GM20431 (cell line): ENCODE results near the gene CHST3.

ENCODE experiments used
- in situ Hi-C: fragments of 300-500 bp; cut with MseI, MboI; formaldehyde crosslinking; loops from one replicate; pipeline ENCODE4 v1.15.0; 2020; ENCODE audit warnings: low sequenced_read_pairs; ENCODE audit not compliant: unreplicated experiment

The CHST3 gene

DNA sequence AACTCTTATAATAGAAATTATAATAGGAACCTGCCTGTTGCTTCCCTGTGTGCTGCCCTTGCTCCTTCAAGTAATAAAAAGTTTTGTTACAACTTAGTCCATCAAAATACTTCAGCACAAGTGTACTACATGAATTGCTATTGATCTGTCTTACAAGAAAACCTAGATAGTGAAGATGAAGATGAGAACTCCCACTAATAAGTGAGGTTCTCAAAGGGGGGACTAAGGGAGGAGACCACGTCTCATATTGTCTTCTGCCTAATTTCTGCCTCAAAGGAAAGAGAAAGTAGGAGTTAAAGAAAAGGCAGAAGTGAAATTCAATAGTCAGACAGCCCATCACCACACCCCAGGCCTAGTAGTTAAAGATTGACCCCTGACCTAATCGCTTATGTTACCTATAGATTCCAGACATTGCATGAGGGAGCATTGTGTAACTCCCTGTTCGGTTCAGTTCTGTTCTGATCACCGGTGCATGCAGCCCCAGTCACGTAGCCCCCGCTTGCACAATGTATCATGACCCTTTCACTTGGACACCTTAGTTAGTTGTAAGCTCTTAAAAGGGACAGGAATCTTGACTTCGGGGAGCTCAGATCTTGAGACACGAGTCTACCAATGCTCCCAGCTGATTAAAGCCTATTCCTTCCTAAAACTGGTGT is 18.2 kb upstream of the CHST3 start:
- in situ Hi-C loops: loop anchor here (10.0 kb wide), 1 partner anchor 99 kb away; no protein-coding TSS in a partner anchor

DNA sequence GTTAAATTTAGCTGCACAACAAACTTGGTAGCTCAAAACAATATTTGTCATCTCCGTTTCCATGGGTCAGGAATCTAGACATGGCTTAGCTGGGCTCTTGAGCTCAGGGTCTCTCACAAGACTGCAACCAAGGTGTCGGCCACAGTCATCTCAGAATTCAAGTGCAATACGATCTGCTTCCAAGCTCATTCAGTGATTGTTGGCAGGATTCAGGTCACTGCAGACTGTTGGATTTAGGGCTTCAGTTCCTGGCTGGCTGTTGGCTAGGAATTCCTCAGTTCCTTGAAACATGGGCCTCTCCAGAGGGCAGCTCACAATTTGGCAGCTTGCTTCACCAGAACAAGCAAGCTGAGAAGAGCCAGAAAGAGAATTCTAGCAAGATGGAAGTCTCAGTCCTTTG is 17.5 kb upstream of the CHST3 start:
- in situ Hi-C loops: loop anchor here (10.0 kb wide), 1 partner anchor 98 kb away; no protein-coding TSS in a partner anchor

DNA sequence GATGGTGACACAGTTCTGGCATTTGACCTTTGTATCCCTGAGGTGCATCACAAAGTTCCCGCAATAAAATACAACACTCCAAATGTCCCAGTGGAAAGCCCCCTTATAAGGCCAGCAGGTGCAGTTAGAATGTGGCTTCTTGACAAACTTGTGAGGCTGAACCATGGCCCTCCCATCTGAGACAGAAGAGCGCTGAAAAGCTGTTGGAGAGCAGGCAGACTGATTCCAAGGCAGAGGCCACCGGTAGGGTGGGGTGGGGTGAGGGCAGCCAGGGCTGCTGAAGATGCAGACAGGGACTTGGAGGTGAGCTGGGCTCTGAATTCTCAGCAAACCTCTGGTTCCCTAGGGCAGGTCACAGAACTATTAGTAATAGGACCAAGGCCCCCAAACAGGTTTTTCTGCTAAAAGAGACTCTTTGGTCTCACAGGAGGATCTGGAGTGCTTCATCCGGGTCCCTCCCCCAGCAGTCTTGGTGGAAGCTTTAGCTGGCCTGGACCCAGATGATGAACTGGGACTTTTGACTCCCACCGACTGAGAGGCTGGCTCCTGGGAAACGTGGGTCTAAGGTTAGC is 15.6 kb upstream of the CHST3 start:
- in situ Hi-C loops: loop anchor here (10.0 kb wide), 1 partner anchor 96 kb away; no protein-coding TSS in a partner anchor

DNA sequence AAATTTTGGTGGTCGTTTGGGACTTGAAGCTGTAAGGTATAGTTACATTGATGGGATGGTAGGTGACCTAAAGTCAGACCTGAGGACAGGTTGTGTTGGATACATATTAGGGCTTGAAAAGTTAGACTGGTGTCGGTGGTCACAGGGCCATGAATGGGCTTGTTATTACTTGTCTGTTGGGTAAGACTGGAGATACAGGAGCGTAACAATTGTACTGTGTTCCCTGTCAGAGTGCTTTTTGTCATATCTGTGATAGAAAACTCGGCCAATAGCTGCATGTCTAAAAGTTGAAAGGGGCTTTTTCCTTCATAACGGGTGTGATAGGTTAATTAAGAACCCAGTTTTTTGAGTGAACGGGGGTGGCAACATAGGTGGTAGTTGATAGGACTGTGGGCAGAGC is 13.5 kb upstream of the CHST3 start:
- in situ Hi-C loops: loop anchor here (25.0 kb wide), 1 partner anchor 387 kb away; no protein-coding TSS in a partner anchor

DNA sequence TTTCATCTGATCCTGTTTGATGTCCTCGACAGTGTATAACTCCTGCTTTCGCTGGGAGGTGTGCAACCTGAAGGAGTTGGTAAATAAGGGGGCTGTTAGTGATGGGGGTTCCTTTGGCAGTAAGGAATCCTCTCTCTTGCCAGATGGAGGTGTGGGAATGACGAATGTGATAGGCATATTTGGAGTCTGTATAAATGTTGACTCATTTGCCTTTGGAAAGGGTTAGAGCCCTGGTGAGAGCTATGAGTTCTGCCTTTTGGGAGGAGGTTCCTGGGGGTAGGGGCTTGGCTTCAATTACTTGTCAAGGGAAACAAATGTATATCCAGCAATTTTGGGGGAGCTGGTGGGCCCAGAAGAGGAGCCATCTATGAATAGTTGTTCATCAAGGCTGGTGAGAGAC is 11.4 kb upstream of the CHST3 start:
- in situ Hi-C loops: loop anchor here (25.0 kb wide), 1 partner anchor 385 kb away; no protein-coding TSS in a partner anchor

DNA sequence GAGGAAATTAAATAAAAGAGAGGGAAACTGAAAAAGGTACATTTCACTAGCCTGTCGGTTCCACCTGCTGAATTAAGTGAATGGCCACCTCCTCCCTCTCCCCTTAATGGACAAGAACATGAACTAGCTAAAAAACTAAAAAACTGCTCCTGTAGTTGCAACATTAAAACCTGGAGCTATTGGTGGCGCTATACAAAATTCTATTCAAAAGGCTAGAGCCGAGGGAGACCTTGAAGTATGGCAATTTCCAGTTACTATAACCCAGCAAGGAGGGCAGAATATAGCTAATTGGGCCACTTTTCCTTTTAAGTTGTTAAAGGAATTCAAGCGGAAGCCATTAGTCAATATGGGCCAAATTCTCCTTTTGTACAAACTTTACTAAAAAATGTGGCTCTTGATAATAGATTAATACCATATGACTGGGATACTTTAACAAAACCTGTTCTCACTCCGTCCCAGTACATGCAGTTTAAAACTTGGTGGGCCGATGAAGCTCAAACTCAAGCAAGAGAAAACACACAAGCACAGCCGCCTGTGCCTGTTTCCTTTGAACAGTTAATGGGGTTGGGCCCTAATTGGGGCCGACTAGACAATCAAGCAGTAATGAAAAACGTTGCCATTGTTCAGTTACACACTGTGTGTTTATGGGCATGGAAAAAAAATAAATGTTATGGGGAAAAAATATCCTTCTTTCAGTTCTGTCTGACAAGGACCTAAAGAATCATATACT is 6.5 kb upstream of the CHST3 start:
- in situ Hi-C loops: loop anchor here (25.0 kb wide), 1 partner anchor 380 kb away; no protein-coding TSS in a partner anchor

DNA sequence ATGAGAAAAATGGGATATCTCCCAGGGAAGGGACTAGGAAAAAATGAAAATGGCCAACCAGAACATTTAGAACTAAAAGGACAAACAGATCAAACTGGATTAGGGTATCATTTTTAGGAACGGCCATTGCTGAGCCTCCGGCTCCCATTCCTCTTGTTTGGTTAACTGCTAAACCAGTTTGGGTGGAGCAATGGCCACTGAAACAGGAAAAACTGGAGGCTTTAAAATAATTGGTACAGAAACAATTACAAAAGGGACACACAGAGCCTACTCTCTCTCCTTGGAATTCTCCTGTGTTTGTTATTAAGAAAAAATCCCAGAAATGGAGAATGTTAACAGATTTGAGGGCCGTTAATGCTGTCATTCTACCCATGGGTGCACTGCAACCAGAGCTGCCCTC is 4.7 kb upstream of the CHST3 start:
- in situ Hi-C loops: loop anchor here (25.0 kb wide), 1 partner anchor 378 kb away; no protein-coding TSS in a partner anchor

DNA sequence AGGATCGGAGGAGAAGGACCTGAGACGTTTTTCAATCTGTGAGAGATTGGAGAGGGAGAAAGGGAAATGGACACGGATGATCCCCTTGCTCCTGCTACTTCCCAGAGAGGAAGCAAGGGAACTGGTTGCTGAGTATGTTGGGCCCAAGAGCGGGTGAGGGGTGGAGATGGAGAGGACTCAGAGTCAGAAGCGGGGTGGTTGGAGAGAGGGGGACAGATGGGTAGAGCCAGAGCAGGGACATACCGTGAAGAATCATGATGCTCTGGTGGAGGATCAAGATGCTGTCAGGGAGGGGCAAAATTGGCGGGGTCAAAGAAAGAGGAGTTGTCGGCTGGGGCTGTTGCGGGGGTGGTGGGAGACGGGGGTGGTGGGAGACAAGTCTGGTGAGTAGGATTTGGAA is 2.4 kb upstream of the CHST3 start:
- in situ Hi-C loops: loop anchor here (25.0 kb wide), 1 partner anchor 375 kb away; no protein-coding TSS in a partner anchor

DNA sequence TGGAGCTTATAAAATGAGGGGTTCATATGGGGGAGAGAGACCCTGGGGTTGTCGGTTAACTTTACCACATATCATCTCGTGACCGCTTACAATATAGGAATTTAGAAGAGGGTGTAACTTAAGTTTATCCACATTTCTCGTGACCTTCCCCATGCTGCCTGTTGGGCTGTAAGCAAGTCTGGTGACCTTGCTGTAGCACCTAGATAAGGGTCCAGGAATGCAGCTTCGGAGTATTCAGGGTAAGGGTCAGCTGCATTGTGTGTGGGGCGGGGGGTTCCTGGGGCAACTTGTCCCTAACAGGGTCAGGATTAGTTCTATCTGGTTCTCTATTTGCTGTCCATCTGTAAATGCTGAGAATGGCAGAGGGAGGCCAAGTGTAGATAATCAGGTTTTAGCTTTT is 1.3 kb upstream of the CHST3 start:
- in situ Hi-C loops: loop anchor here (25.0 kb wide), 1 partner anchor 374 kb away; no protein-coding TSS in a partner anchor

DNA sequence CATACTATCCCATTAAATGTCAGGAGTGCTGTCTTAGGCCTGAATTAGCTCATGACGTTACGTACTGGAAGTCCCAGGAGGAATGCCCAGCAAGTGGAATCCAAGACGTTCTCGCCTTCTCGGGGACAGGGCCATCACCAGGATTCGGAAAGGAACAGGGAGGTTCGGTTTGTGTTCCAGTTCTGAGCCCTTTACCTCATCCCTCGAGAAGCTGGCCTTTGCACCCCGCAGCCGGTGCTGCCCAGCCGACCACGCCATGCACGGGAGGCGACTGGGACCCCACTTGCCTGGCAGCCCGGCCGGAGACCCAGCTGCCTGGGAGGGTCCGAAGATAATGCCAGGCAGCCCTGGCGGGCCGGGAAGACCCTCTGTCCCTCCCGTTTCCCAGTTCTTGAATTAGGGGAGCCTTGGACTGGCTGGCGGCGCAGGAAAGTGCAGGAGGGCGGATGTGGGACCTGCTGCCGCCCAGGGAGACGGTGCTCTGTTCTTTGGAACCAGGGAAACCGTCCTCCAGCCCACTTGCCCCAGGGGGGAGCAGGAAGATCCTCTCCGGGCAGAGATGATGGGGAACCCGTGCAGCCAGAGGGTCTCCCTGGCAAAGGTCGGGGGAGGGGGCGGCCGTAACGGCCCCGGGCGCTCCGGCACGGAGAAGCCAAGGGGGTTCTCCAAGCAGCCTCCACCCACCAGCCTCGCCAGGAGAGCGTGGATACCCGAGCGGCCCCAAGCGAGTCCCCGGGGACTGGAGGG is 671 bp upstream of the CHST3 start:
- in situ Hi-C loops: loop anchor here (25.0 kb wide), 1 partner anchor 374 kb away; no protein-coding TSS in a partner anchor

DNA sequence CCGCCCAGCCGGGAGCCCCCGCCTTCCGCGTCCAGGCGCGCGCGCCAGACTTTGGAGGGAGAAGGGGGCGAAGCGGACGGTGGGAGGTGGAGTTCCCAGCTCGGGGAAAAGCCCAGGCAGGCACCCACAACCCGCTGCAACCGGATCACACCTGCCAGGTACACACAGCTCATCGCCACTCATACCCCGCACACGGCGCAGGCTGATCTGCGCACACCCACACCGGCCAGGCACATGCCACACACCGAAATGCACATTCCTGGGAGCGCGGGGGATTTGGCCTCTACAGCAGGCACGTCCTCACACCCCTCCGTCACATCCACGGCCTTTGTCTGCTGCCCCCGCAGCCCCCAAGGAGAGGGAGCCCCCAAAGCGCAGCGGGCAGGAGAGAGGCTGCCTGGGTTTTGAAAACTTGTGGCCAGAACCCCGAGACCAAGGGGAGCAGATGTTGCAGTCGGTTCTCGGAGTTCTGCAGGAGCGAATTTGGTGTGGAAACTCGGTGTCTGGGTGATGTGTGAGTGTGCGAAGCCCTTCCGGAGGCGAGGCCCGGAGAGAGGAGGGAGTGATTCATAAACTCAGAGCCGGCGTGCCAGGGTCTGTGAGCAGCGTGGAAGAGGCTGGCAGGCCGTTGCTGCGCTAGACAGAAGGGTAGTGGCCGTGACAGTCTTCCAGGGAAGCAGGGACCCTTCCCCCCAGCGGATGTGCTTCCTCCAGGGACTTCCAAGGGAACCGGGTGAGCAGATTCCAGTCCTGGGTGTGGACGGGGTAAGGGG is 734 bp downstream of the CHST3 start:
- in situ Hi-C loops: loop anchor here (25.0 kb wide), 1 partner anchor 372 kb away; no protein-coding TSS in a partner anchor

DNA sequence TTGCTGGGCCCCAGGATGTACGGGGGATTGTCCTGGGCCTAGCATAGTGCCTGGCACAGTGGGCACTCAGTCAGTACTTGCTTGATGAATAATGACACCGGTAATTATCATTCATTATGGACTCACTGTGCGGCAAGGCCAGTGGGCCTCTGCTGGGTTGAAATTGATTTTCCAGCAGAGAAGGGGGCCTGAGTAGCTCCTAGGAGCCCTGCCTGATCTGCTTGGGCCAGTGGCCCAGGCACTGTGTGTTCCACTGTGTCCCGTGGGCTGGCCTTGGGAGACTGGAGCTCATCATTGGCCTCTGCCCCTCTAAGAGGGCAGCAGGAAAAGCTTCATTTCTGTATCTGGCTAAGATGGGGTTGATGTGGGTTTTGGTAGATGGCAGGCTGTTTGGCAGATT is 1.4 kb downstream of the CHST3 start:
- in situ Hi-C loops: loop anchor here (25.0 kb wide), 1 partner anchor 372 kb away; no protein-coding TSS in a partner anchor

DNA sequence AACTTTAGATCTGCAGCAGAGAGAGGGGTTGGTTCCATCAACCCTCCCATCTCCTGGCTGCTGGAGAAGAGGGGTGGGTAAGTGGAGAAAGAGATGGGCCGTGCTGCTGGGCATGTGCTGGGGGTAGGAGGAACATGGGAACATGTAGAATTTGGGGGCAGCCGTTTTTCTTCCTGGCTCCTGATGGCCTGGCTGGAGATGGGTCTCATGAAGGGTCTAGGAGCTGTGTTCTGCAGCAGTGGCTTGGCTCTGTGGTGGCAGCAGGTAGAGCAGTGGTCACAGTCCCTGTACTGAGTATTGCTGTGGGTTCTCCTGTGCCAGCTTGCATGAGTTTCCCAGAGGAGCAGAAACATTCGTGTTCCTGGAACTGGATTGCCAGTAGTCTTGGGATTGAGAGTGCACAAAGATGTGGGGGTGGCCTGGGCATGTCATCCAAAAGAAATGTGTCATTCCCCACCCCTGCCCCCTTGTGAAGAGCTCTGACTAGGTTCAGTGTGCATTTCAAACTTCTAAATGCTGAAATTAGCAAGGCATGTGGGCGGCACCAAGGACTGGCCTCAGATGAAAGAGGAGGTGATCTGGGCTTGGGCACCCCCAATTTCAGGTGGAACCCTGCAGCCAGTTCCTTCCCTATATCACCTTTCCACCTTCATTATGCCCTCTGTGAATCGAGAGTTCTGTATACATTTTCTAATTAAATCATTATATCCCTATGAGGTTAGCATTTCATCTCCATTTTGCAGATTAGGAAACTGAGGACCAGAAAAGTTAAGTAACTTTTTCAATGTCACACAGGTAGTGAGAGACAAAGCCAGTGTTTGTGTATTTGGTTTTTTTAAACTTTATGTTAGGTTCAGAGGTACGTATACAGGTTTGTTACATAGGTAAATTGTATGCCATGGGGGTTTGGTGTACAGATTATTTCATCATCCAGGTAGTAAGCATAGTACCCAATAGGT is 2.1 kb downstream of the CHST3 start:
- in situ Hi-C loops: loop anchor here (25.0 kb wide), 1 partner anchor 371 kb away; no protein-coding TSS in a partner anchor

DNA sequence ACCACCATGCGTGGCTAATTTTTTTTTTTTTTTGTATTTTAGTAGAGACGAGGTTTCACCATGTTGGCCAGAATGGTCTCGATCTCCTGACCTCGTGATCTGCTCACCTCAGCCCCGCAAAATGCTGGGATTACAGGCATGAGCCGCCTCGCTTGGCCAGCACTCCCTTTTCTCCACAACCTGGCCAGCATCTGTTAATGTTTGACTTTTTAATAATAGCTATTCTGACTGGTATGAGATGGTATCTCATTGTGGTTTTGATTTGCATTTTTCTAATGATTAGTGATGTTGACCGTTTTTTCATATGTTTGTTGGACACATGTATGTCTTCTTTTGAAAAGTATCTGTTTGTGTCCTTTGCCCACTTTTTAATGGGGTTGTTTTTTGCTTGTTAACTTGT is 3.8 kb downstream of the CHST3 start:
- in situ Hi-C loops: loop anchor here (25.0 kb wide), 1 partner anchor 369 kb away; no protein-coding TSS in a partner anchor

DNA sequence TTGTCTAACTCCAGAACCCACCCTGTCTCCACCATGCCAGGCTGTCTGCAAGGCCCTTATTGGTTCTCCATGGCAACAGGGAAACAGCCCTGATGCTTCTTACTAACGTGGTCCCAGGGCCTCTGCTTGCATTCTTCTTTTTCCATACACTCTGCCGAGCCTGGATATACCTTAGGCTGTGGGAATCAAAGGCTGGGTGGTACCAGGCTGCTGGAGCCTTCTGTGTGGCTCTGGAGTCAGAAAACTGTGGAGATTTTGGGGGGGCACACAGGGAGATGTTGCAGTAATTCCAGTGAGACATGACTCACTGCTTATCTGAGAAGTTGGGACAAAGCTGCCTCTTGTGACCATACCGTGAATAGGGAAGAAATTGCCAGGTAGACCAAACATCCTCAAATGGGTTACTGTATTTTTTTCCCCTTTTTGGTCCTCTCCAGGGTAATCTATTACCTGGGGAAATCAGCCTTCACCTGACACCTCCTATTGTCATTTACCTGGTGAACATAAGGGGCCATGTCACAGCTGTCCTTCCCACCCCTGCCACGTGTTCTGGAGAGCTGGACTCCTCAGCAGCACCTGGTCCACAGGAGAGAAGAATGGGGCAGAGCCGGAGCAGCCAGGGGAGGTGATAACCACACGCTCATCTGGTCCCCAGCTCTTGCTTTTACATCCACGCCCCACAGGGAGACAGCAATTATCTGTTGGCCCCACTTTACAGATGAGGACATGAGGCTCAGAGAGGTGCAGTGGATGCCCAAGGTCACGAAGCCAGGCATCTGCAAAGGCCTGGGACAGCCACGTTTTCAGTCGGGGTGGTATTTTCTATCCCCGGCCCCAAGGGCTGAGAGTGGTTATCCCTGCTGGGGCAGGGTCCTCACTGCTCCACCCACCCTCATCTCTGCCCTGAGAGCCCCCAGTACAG is 4.6 kb downstream of the CHST3 start:
- in situ Hi-C loops: loop anchor here (25.0 kb wide), 1 partner anchor 368 kb away; no protein-coding TSS in a partner anchor

DNA sequence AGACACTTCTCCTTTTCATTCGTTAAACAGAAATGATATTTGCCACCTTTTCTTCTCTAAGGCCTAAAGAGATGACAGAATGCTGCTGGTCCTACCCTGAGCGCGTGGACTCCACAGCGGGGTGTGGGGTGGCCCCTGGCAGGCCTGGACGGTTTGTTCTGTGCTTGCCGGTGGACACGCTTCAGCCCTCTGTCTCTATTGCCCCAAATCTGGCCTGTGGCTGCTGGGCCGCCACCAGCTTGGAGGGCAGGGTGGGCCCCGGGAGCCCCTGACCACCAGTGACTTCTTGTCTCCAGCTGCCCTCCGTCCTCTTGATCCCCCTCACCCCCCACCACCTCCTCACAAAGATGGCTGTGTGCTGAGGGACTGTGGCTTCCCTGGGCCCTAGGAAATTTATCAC is 5.7 kb downstream of the CHST3 start:
- in situ Hi-C loops: loop anchor here (25.0 kb wide), 1 partner anchor 367 kb away; no protein-coding TSS in a partner anchor

DNA sequence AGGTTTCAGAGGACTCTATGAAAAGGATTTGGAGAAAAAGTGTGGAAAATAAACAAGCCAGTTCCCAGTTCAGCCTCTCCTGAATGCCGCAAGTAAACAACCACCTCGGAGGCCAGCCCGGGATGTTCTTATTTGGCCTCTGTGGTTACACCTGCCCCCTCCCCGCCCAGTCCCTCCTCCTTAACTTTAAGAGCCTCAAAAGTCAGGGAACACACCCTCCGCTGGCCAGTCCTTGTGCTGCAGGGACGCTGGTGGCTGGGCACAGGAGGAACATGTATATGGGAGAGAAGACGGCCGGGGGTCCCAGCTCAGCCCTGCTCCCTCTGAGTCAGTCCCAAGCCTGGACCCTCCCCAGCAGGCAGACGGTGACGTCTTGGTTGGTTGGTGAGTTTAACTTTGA is 6.1 kb downstream of the CHST3 start:
- in situ Hi-C loops: loop anchor here (25.0 kb wide), 1 partner anchor 367 kb away; no protein-coding TSS in a partner anchor
